Measurements from ENCODE around the gene NIPA2. TPM values are rescaled to one million over a fixed set of nuclear protein-coding genes. Genes with fewer than 3 reads are reported as not detected.
A peak's percentile ranks its signal among the peaks of the same experiment; 100 is the strongest.

NIPA2 gene
- total RNA-seq, 1 experiment from 2014 or later: 77.9 TPM

GRCh38 chr15:22874966-22875365 is 36.5 kb downstream of the NIPA2 start:
- H3K27me3 ChIP-seq (ENCODE audit: insufficient read depth, low read length): no peaks in the 10 kb centered on the region
- H3K4ac ChIP-seq (ENCODE audit: low read depth, low read length): no peak overlapping the region
- no peak overlapping the region for H4K5ac ChIP-seq (ENCODE audit: insufficient read length, low read depth, low read length)
- Mint-ChIP-seq H3K36me3 (ENCODE audit: insufficient read depth in 1 of 3, low read depth in 3 of 3) (peaks cover 42 to 66% (median 56%) of the 10 kb centered on the region in 3 experiments), H3K27ac (peak overlapping the region in 1 of 3 experiments; percentile 72; a peak in 3 of 7 replicates), H3K27me3 (ENCODE audit: low read depth) (no peaks in the 10 kb centered on the region; the same call in 1 of the 2 replicates), H3K9me3 (peaks cover 0 to 6% of the 10 kb centered on the region in 2 experiments; a peak in 4 of 5 replicates), H3K4me3 (no peak overlapping the region), H3K4me1 (peaks cover 15 to 17% of the 10 kb centered on the region in 2 experiments)
- no peak overlapping the region for H3K56ac ChIP-seq (ENCODE audit: insufficient read length, low read depth, low read length)
- no peaks in the 10 kb centered on the region for H3K79me1 ChIP-seq (ENCODE audit: insufficient read depth, low read depth, low read length, poor library complexity, severe bottlenecking)
- no peak overlapping the region for H4K91ac ChIP-seq (ENCODE audit: insufficient read length, low read depth, low read length)
- no peaks in the 10 kb centered on the region for H3K79me2 ChIP-seq (ENCODE audit: insufficient read depth, low read length)
- H3K18ac ChIP-seq (ENCODE audit: insufficient read length, low read depth, low read length): no peak overlapping the region
- H3K9ac ChIP-seq (ENCODE audit: extremely low read depth, insufficient read length, low read length): no peak overlapping the region
- H2AK5ac ChIP-seq (ENCODE audit: insufficient read length, low read length): no peak overlapping the region
- no CpG with 5 or more reads among the region's 7 CpGs for WGBS (ENCODE audit: extremely low coverage, insufficient read length, low lambda C conversion rate)
- H3T11ph ChIP-seq (ENCODE audit: low read length): no peak overlapping the region
- H2BK15ac ChIP-seq (ENCODE audit: low read depth, low read length): no peak overlapping the region
- no peak overlapping the region for H4K8ac ChIP-seq (replicated peaks; ENCODE audit: insufficient read length, low read depth, low read length)
- peaks cover 3% of the 10 kb centered on the region; the same call in 1 of the 2 replicates for H3K4me1 ChIP-seq (ENCODE audit: insufficient read depth, low read length)
- no peak for DNase-seq
- H2BK5ac ChIP-seq (ENCODE audit: insufficient read length, low read length): no peak overlapping the region
- H2BK12ac ChIP-seq (ENCODE audit: insufficient read length, low read depth, low read length): no peak overlapping the region
- H3K4me2 ChIP-seq (ENCODE audit: insufficient read depth, insufficient read length, low read length): no peak overlapping the region
- no peaks in the 10 kb centered on the region for H3K23me2 ChIP-seq (ENCODE audit: insufficient read length, low read depth, low read length, poor library complexity, severe bottlenecking)
- H3K23ac ChIP-seq (ENCODE audit: insufficient read length, low read depth, low read length): no peak overlapping the region
- no peaks in the 10 kb centered on the region for H4K20me1 ChIP-seq (ENCODE audit: control insufficient read depth, insufficient read depth, insufficient read length)
- H3K9me3 ChIP-seq (ENCODE audit: control insufficient read depth, low read depth, low read length): no peaks in the 10 kb centered on the region
- no peak for TF ChIP-seq CTCF (conservative IDR thresholded peaks at IDR 0.05)
- no peak overlapping the region for H2BK120ac ChIP-seq (ENCODE audit: low read depth, low read length, poor library complexity, severe bottlenecking)
- H3K14ac ChIP-seq (ENCODE audit: insufficient read depth, low read length): no peak overlapping the region
- H2BK20ac ChIP-seq (ENCODE audit: low read depth, low read length, poor library complexity, severe bottlenecking): no peak overlapping the region
- H3K27ac ChIP-seq (ENCODE audit: insufficient read length, low read depth, low read length): no peak overlapping the region
- H2AFZ ChIP-seq (ENCODE audit: low read length): no peak overlapping the region

All from H9 (cell line).